NOMO-1 (cell line): ENCODE data around the gene MTHFD1L.

Experiments used
- DNase-seq, 2 experiments: peaks; one replicate each; lab custom pipeline; 2025; ENCODE audit not compliant: unreplicated experiment in 2 of 2; lab: John Stamatoyannopoulos, UW

The MTHFD1L gene

GRCh38 chr6:150931405-150931804, 65.9 kb downstream of the MTHFD1L start:
- DNase-seq: no peak

DNA sequence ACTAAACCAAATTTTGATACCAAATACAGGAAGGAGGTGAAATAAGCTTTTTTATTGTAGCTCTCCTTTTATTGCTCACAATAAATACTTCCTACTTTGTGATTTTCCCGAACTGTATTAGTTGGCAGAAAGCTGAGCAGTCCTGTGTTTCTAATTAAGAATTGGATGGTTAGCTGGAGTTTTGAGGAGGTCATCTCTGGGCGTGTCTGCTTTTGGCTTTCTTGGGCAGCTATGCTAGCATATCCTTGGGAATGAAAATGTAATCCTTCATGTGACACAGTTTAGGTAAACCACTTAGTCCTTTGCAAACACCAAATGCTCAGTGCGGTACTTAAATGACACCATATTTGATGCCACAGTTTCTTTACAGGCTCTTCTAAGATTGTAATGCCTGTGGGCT, 67.5 kb downstream of the MTHFD1L start:
- DNase-seq: no peak

DNA sequence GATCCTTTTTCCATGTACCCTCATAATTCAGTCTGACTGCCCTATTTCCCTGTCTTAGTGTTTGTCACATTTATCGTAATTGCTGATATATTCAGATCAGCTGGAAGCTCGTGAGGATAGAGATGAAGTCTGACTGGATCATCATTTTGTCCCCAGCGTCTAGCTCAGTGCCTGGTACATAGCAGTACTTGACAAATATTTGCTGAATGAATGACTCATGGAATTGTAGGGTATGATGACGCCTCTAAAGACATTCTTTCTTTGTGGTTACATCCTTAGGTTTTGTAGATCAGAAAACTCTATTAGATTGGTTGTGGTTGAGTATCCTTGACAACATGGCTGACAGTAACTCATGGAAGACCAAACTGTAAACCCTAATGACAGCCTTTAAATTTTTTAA, 68.9 kb downstream of the MTHFD1L start:
- no peak for DNase-seq

DNA sequence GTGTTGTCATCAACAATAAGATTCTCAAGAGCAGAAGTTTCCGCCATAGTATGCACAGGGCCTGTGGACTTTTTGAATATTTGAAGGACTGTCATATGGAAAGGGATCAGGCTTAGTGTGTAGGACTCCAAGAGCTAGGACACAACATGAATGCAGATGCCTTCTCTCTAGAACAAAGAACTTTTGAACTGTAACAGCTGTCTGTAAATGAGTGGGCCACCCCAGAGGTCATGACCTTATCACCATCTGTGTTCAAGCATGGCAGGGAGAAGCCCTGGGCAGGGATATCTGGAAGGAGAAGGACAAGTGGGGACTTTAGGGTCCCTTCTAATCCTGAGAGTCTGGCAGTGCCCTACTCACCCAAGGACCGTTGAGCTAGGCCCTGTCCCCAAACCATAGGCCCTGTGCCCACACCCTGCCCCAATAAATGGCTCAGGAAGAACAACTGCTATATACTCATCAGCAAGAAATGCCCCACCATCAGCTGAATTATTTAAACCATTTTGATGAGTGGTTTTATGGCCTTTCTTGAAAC, 70.6 kb downstream of the MTHFD1L start:
- DNase-seq: no peak

- no peak for DNase-seq
Observed at GRCh38 chr6:150937132-150937906, 71.8 kb downstream of the MTHFD1L start.

DNA sequence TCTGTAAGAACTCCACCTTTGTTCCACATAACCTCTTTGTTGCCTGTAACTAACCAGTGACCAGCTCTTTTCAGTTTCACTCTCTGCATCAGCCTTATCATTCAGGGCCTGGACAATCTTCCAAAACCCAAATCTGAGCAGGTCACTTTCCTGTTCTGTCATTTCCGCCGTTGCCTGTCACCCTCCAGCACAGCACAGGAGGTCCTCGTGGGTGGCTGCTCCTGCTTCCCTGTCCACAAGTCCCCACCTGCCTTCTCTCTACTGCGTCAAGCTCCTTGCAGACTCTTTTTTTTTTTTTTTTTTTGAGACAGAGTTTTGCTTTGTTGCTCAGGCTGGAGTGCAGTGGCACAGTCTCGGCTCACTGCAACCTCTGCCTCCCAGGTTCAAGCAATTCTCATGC, 73.9 kb downstream of the MTHFD1L start:
- DNase-seq: no peak

- no peak for DNase-seq
Observed at GRCh38 chr6:150940941-150941340, 75.4 kb downstream of the MTHFD1L start.

- no peak for DNase-seq
Observed at GRCh38 chr6:150949526-150949925, 84.0 kb downstream of the MTHFD1L start.

DNA sequence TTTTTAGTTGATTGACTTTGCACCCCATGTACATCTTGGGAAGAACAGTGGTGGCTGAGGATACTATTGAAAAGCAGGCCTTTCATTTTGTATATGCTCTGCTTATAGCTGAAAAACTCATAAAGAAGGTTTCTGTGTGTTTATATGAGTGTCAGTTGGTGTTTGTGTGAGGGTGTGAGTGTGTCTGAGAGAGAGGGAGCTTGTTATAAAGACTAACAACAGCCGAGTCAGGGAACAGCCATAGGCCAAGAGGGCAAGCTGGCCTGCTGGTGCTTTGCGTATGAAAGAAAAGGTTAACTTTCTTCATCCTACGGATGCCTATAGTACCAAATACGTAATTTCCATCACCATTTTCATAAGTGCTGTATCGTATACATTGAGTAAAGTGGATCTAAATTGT, 88.3 kb downstream of the MTHFD1L start:
- no peak for DNase-seq

GRCh38 chr6:150959166-150959565, 93.7 kb downstream of the MTHFD1L start:
- DNase-seq: no peak

DNA sequence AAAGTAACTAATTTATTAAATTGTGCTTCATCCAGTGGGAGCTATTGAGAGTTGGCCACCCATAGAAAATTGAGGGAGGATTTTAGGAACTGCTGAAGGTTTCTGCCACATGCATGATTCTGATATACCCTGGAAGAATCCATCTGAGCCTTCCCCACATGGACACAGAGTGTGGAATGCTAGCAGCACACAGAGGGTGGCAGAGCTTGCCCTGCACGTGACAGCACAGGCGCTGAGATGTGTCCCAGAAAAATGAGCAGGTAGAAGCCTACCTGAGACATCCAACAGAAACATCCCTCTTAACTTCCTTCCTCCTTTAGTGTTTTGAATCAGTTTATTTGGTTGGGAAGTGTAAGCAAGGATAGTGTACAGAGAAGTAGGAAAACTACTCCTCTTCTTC, 96.9 kb downstream of the MTHFD1L start:
- no peak for DNase-seq

GRCh38 chr6:150964765-150965164, 99.3 kb downstream of the MTHFD1L start:
- DNase-seq: no peak

GRCh38 chr6:150966786-150967185, 101.3 kb downstream of the MTHFD1L start:
- no peak for DNase-seq

DNA sequence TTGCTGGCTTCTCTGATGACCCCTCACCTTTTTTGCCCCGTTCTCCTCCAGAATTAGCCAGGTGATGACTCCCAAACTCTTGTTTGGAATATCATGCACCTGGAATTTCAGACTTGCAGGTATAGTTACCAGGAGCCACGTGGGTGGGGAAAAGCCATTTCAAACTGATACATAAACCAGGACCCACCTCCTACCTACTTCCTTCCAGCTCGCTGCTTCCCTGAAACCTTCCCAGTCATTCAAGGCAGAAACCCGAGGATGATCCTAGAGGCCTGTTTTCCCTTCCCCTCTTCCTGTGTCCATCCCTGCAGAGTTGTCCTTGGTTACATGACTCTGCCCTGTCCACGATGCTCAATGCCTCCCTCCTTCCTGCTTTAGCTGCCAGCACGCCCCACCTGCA, 101.9 kb downstream of the MTHFD1L start:
- DNase-seq: no peak

DNA sequence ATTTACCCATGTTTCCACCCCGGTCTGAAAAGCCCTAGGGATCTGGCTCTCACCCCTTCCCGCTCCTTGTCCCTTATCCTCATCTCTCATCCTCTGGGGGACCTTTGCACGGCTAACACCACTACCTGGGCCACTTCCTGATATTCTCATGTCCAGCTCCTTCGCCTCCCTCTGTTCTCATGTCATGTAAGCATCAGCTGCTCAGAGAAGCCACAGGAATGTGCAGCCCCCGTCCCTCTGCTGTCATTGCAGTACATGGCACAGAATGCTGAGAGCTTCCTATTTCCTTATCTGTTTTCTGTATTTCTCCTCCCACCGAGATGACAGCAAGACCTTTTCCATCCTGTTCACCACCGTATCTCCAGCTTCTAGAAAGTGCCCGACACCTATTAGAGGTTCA, 102.4 kb downstream of the MTHFD1L start:
- DNase-seq: no peak

DNA sequence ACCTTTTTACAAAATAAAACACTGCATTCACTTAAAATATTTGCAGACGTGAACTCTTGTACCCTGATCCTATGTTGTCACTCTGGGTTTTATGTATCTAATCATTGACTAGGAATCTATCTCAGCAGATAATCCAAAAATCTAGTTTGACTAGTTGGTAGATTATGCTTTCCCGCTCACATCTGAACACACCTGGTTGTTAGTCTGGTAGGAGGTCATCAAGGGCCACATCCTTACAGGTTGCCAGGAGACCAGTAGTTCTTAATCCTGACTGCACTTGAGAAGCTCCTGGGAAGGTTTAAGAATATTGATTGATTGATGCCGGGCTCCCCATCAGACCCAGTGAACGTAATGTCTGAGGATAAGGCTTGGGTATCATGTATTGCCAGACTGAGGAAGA, 104.4 kb downstream of the MTHFD1L start:
- no peak for DNase-seq

GRCh38 chr6:150971219-150971618, 105.7 kb downstream of the MTHFD1L start:
- no peak for DNase-seq

DNA sequence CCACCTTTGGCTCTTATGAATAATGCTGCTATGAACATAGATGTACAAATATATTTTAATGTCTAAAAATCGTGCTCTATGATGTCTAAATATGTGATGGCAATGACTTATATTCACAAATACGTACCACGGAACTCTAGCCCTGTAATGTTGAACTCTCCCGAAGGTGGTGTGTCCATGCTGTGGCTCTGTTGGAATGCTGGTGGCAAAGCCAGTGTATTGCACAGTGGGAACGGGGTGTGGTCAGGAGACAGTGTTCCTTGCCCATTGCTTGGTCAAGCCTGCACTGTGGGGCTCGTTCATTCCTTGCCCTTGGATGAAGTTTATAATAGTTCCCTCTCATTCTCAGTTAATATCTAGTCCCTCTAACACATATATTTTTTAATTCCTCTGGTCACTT, 109.6 kb downstream of the MTHFD1L start:
- no peak for DNase-seq

- no peak for DNase-seq
Observed at GRCh38 chr6:150977281-150977680, 111.8 kb downstream of the MTHFD1L start.

DNA sequence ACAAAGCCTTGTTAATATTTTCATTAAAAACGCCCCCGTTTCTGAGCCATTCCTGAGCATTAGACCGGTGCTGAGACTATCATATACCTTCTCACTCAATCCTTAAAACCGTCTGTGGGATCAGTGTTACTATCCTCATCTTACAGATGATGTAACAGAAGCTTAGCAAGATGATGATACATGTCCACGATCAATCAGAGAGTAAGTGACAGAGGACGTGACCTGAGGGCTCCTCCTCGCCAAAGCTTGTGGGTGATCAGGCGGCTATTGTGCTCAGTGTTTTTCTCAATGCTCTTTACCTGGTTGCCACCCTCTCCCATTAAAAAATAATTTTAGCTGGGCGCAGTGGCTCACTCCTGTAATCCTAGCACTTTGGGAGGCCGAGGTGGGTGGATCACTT, 113.1 kb downstream of the MTHFD1L start:
- no peak for DNase-seq

DNA sequence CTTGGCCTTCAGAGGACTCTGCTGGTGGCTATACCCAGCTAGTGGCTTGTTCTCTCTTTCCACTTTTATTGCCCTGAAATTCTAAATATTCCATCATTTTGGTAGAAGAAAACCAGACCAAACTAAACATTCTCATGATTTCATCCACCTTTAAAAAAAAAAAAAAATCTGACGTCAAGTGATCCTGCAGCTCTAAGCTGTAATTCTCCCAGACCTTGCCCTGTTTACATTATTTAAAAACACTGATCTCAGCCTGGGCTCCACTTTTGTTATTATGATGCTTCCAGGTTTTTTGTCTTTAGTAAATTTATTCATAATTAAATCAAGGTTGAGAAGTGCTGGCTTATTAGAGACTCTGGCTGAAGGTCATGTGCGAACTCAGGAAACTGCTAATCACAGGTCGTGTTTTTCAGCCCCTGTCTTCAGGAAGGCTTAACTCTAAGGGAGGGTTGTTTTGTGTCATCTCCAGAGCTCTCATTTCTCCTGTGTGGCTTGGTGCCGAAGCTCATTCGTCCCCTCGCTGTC, 114.4 kb downstream of the MTHFD1L start:
- no peak for DNase-seq

DNA sequence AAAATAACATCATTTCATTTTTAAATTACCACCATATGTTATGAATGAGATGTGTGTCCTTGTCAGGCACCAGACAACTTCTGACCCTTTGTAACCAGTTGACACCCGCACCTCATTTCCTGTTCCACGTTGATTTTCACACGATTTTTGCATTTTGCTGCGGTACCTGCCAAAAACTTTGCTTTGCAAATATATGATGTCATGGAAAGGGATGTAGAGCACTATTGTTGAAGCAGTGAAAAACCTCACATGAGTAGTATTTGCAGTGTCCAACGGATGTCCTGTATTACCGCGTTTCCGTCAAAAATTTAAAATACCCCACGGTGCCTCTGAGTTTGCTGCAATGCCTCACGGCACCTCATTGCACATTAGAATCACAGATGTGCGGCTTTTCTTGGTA, 115.6 kb downstream of the MTHFD1L start:
- no peak for DNase-seq

GRCh38 chr6:150981669-150982068, 116.2 kb downstream of the MTHFD1L start:
- DNase-seq: no peak
